Measurements from ENCODE around the gene CSRNP2. TPM values are rescaled to one million over a fixed set of nuclear protein-coding genes. Genes with fewer than 3 reads are reported as not detected.
"Not testable (repeated sequence)": the region's sequence is repeated elsewhere in the genome, so short reads cannot be mapped to it uniquely, and the experiment has no call there.

CSRNP2 gene
- total RNA-seq: 33.5 and 40.0 TPM in 2 replicates
- 31.9 TPM for polyA plus RNA-seq (2012)

DNA sequence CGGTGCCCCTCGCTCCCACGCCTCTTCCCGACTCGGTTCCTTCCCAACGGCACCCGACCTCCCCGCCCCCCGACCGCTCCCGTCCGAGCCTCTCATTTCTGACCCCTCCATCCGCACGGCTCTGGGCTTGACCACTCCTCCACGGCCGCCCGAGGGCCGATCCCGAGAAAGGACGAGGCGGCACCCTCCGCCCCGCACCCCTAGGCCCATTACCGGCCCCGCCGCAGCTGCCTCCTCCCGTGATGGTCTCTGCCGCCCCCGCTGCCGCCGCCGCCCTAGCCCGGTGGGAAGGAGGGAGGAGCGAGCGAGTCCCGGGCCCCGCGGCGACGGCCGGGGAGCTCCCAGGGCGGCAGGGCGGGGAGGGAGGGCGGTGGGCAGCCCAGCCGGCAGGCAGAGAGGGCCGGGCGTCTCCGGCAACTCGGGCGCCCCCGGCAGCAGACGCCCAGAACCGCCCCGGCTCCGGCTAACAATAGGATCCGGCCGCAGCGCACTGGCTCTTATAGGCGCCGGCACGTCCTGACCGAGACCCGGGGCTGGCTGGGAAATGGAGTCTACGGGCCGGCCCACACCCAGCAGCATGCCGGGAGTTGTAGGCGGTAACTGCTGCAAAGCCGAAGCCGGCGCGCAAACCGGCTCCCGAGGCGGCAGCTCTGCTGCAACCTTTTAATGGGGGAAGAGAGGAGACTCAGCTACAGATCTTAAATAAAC is at the start of gene CSRNP2:
Gene CSRNP2, minus strand, starts transcription at position 471 of the 708 bp plus-strand sequence. CDS start 7,035 bp downstream, outside the sequence.
- DNase-seq (ENCODE audit: low read depth): peak; percentile 96

DNA sequence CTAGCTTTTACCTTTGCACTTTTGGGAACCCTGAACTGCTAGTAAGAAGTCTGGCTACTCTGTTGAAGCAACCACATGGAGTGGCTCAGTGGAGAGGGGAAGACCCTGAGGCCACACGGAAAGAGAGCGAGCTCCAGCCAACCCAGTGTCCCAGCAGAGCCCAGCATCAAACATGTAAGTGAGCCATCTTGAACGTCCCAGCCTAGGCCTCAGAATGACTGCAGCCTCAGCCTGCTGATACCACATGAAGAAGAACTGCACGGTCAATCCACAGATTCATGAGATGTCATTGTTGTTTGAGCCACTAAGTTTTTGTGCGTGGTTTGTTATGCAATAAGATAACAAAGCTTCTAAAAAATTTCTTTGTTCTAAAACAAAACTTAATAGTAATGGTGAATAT is 49.3 kb upstream of the CSRNP2 start:
- no peak for DNase-seq (ENCODE audit: low read depth)

DNA sequence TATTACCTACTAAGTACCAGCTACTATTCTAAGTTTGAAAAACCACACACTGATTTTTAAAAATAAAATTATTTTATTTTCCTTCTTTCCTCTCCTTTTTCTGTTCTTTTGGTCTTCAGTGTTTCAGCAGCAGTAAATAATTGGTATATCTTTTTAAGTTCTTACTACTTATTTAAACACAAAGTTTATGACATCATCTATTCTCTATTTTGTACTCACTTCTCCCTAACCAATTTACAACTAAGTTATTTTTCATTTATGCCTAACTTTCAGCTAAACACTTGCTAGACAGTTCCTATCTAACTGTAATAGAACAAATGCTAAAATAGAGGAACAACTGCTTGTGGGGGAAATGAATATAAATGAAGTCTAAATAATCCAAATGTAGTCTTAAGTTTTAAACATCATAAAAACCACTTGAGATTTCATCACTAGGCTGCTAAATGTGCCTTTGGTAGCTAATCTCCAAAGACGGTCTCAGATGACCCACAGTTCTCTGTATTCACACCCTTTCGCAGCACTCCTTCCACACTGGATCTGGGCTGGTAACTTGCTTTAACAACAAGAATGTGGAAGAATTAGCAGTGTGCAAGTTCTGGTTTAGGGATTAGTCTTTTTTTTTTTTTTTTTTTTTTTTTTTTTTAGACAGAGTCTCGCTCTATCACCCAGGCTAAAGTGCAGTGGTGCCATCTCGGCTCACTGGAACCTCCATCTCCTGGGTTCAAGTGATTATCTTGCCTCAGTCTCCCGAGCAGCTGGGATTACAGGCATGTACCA is 48.5 kb upstream of the CSRNP2 start:
- DNase-seq (ENCODE audit: low read depth): no peak

- DNase-seq (ENCODE audit: low read depth): peak; percentile 22
Measured at GRCh38 chr12:51128919-51129318, 45.5 kb upstream of the CSRNP2 start.

DNA sequence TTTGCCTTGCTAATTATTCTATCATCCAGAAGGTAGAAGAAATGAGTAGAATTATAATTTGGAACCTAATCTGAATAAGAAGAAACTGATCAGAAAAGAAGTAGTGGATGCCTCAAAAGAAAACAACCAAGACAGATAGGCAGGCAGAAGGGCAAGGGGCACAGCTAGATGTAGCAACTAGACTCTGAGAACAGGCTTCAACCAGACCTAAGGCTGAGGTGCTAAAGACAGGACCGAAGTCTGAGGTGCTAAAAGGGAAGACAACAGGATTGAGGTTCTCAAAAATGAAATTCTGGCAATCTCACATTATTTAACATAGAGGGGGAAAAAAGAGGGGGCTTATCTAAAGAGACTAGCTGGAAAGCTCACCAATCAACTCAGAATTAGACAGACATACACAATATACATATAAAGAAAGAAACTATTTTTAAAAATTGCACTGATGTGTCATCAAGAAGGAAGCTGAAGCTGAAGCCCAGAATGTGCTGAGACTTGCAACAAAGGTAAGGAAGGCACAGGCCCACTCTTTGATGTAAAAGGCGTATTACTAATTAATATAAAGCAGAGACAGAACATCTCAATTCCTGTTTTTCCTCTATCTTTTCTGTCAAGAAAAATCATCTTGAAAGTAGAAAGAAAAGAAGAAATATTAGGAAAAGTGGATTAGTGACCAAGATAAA is 43.8 kb upstream of the CSRNP2 start:
- no peak for DNase-seq (ENCODE audit: low read depth)

DNA sequence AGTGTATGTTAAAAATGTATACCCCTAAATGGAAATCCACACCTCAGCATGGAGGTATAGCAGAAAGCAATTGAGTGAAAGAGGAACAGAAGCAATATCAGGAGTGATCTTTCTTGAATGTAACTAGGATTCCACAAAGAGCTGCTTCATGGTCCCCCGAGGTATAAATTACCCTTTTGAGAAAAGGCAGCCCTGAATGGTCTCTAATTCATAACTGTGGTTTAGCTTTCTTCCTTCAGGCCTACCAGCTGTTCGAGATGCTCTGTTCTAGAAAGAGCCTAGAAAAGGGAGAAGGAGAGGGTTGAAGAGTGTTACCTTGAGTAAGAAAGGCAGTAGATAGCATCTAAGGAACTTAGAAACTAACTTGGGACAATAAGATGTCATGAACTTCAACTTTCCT is 42.9 kb upstream of the CSRNP2 start:
- peak; percentile 69 for DNase-seq (ENCODE audit: low read depth)

DNA sequence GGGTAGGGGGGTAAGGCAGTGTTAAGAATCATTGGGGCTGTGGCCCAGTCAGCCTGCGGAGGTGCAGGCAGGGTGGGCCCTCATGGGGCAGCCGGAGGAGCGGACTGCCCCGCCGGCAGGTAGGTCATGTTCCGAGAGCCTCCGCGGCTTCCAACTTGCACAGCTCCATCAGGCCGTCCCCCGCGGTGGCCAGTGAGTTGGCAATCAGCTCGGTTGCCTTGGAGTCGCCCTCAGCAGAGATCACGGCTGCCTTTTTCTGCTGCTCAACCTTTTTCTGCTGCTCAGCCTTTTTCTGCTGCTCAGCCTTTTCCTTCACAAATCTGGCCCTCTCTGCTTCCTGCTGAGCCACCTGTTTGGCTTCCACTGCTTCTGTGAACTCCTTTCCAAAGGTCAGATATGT is 41.1 kb upstream of the CSRNP2 start:
- no peak for DNase-seq (ENCODE audit: low read depth)

- peak; percentile 42 for DNase-seq (ENCODE audit: low read depth)
Measured at GRCh38 chr12:51122844-51123243, 39.4 kb upstream of the CSRNP2 start.

DNA sequence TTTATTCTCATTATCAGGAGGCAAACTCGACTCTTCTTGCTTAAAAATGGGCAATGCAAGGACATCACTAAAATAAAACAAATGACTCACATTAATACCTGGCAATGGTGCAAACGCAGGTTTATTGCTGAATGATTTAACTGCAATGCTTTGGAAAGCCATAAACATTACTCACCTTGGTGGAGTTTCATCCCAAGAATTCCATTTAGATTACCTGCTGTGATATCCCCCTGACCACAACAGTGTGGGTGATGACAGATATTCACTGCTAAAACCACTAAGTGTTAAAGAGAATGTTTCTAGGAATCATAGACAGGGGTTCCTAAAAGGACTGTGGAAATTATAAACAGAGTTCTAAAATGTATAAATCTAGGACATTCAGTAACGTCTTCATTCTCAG is 35.3 kb upstream of the CSRNP2 start:
- peak; percentile 66 for DNase-seq (ENCODE audit: low read depth)

GRCh38 chr12:51115533-51115932 is 32.1 kb upstream of the CSRNP2 start:
- no peak for DNase-seq (ENCODE audit: low read depth)

DNA sequence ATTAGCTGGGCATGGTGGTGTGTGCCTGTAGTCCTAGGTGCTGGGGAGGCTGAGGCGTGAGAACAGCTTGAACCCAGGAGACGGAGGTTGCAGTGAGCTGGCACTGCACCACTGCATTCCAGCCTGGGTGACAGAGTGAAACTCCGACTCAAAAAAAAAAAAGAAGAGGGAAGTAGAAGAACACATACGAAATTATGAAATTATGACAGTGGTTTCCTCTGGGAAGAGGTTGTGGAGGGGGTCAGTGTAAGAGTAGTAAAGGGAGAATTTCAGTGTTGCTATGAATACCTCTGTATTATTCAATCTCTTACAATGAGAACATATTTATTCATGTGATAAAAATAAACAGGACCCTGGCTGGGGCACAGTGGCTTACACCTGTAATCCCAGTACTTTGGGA is 24.7 kb upstream of the CSRNP2 start:
- no peak for DNase-seq (ENCODE audit: low read depth)

DNA sequence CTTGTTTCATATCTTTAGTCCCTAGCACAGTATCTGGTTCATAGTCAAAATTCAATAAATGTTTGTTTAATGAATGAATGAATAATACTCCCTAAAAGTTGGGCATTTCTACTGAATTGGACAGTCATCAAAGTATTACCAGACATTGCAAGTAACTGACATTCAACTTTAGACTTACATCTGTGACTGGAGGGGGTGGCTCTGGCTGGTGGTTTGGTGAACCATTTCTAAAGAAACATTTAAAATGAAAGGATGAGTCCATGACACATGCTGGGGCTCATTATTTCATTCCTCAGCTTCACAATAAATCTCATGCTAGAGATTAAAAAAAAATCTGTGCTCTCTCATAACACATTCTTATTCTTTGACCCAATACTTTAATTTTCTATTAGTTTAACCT is 20.6 kb upstream of the CSRNP2 start:
- DNase-seq (ENCODE audit: low read depth): no peak

GRCh38 chr12:51098611-51099010 is 15.2 kb upstream of the CSRNP2 start:
- no peak for DNase-seq (ENCODE audit: low read depth)

- no peak for DNase-seq (ENCODE audit: low read depth)
Measured at GRCh38 chr12:51090705-51091229, 7.4 kb upstream of the CSRNP2 start.

GRCh38 chr12:51087818-51088217 is 4.4 kb upstream of the CSRNP2 start:
- no peak for DNase-seq (ENCODE audit: low read depth)

GRCh38 chr12:51086933-51087332 is 3.5 kb upstream of the CSRNP2 start:
- no peak for DNase-seq (ENCODE audit: low read depth)

DNA sequence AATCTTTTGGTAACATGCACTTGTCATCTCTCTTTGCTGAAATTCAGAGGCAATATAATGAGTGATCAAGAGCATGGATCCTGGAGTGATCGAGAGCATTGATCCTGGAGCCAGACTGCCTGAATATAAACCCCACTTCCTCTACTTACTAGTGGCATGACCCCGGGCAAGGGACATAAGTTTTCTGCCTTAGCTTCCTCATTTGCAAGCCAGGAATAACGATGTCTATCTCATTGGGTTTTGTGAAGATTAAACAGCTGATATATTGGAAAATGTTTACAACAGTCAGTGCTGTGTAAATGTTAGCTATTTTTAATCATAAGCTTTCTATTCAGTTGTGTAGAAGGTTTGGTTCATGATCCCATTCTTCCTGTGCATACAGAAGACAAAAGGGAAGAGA is 2.4 kb upstream of the CSRNP2 start:
- no peak for DNase-seq (ENCODE audit: low read depth)

DNA sequence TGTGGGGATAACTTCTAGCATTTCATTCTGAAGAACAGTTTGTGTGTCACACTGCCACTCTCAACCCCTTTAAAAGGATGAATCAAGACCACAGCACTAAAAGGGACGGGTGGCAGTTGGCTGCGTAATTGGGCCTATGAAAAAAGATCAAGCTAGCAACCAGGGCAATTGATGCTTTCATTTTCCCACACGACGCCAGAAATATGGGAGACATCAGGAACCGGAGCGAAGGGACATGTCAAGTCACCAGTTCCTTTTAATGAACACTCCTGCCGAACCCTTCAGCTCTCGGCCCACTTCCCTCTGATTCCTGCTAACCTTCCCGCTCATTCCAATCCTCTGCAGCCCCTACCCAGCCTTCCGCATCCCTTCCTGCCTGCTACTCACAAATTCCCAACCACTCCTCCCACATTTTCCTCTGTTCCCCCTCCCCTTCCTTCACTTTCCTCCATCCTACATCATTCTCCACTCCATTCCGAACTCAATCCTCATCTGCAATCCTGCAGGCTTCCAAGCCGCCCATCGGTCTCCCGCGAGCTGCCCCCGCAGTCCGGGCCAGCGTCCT is 753 bp downstream of the CSRNP2 start:
- peak; percentile 62 for DNase-seq (ENCODE audit: low read depth)

- no peak for DNase-seq (ENCODE audit: low read depth)
Measured at GRCh38 chr12:51081421-51081820, 2.0 kb downstream of the CSRNP2 start.

- no peak for DNase-seq (ENCODE audit: low read depth)
Measured at GRCh38 chr12:51080136-51080535, 3.3 kb downstream of the CSRNP2 start.

GRCh38 chr12:51078866-51079265 is 4.5 kb downstream of the CSRNP2 start:
- DNase-seq (ENCODE audit: low read depth): not testable (repeated sequence)

- not testable (repeated sequence) for DNase-seq (ENCODE audit: low read depth)
Measured at GRCh38 chr12:51078346-51078745, 5.0 kb downstream of the CSRNP2 start.

Data from myocyte (in vitro differentiated cells).